GM23338 (cell line): ENCODE measurements around the gene TBC1D9B. TPM values are rescaled to one million over a fixed set of nuclear protein-coding genes. Genes with fewer than 3 reads are reported as not detected.

Experiments used
- ATAC-seq: fragments of 200-7000 bp; cut with Tn5 transposase; 3 replicates; pipeline ENCODE4 v1.9.1; 2020
- DNase-seq: peaks from one replicate; pipeline ENCODE4 v3.0.0-alpha.2; 2015; ENCODE audit warnings: low spot score
- H2AFZ ChIP-seq: fragments of 200-600 bp; sonication (generic); 2 replicates; pipeline ENCODE4 v1.8.0; 2016; ENCODE audit warnings: antibody characterized with exemption, mild to moderate bottlenecking, moderate library complexity
- H3F3A ChIP-seq: fragments of 200-600 bp; sonication (generic); replicated peaks from 2 replicates; pipeline ENCODE4 v1.8.0; 2017; ENCODE audit warnings: antibody characterized with exemption, mixed run types, low read depth
- H3K27ac ChIP-seq: fragments of 200-600 bp; sonication (generic); 2 replicates; pipeline ENCODE4 v1.6.1; 2016; ENCODE audit warnings: low read depth
- H3K27me3 ChIP-seq: fragments of 200-600 bp; sonication (generic); 2 replicates; pipeline ENCODE4 v1.8.0; 2016; ENCODE audit warnings: mild to moderate bottlenecking, mixed run types, moderate library complexity; ENCODE audit not compliant: insufficient read depth
- H3K36me3 ChIP-seq: fragments of 200-600 bp; sonication (generic); 2 replicates; pipeline ENCODE4 v1.8.0; 2016; ENCODE audit warnings: mild to moderate bottlenecking; ENCODE audit not compliant: insufficient read depth
- H3K4me1 ChIP-seq: fragments of 200-600 bp; sonication (generic); 2 replicates; pipeline ENCODE4 v1.8.0; 2016; ENCODE audit warnings: mild to moderate bottlenecking, moderate library complexity; ENCODE audit not compliant: insufficient read depth
- H3K4me2 ChIP-seq: fragments of 200-600 bp; sonication (generic); 2 replicates; pipeline ENCODE4 v1.7.1; 2017; ENCODE audit warnings: mixed run types
- H3K4me3 ChIP-seq: fragments of 200-600 bp; sonication (generic); 2 replicates; pipeline ENCODE4 v1.6.1; 2016; ENCODE audit warnings: mixed run types
- H3K79me2 ChIP-seq: fragments of 200-600 bp; sonication (generic); replicated peaks from 2 replicates; pipeline ENCODE4 v1.8.0; 2017; ENCODE audit warnings: mild to moderate bottlenecking; ENCODE audit not compliant: insufficient read depth
- H3K9me2 ChIP-seq: fragments of 200-600 bp; sonication (generic); 2 replicates; pipeline ENCODE4 v1.8.0; 2017; ENCODE audit not compliant: insufficient read depth
- H4K20me1 ChIP-seq: fragments of 200-600 bp; sonication (generic); replicated peaks from 2 replicates; pipeline ENCODE4 v1.8.0; 2017; ENCODE audit warnings: mild to moderate bottlenecking; ENCODE audit not compliant: insufficient read depth
- H3K27ac Mint-ChIP-seq: 2 replicates; pipeline ENCODE4 v1.8.0; 2020; ENCODE audit warnings: inconsistent platforms, mild to moderate bottlenecking, moderate library complexity, mixed read lengths
- H3K27me3 Mint-ChIP-seq: 3 replicates; pipeline ENCODE4 v1.8.0; 2022; ENCODE audit warnings: low read depth, mild to moderate bottlenecking, moderate library complexity, mixed read lengths, inconsistent platforms; ENCODE audit not compliant: insufficient read depth, poor library complexity
- H3K36me3 Mint-ChIP-seq: 3 replicates; pipeline ENCODE4 v1.8.0; 2021; ENCODE audit warnings: low read depth, mild to moderate bottlenecking, inconsistent platforms, moderate library complexity, mixed read lengths
- H3K4me1 Mint-ChIP-seq: 3 replicates; pipeline ENCODE4 v1.8.0; 2020; ENCODE audit warnings: mild to moderate bottlenecking, inconsistent platforms, mixed read lengths
- H3K4me3 Mint-ChIP-seq: 3 replicates; pipeline ENCODE4 v1.8.0; 2021; ENCODE audit warnings: moderate library complexity, mild to moderate bottlenecking, inconsistent platforms, mixed read lengths
- H3K9me3 Mint-ChIP-seq: 3 replicates; pipeline ENCODE4 v1.8.0; 2020; ENCODE audit warnings: moderate library complexity, mild to moderate bottlenecking, inconsistent platforms, mixed read lengths
- CREB1 ChIP-seq: fragments of 250-450 bp; sonication (Bioruptor Pico); IDR thresholded peaks from 2 replicates; pipeline ENCODE4 v1.5.0; 2020; ENCODE audit warnings: low read depth, mild to moderate bottlenecking, moderate library complexity
- EZH2 ChIP-seq: fragments of 200-600 bp; sonication (generic); IDR thresholded peaks from one replicate; pipeline ENCODE4 v1.8.0; 2017; ENCODE audit warnings: antibody characterized with exemption, mild to moderate bottlenecking, low read depth; ENCODE audit not compliant: unreplicated experiment
- EZH2phosphoT487 ChIP-seq: fragments of 200-600 bp; sonication (generic); IDR thresholded peaks from one replicate; pipeline ENCODE4 v1.8.1; 2018; ENCODE audit warnings: antibody characterized with exemption; ENCODE audit not compliant: unreplicated experiment
- JUNB ChIP-seq: IDR thresholded peaks from one replicate; pipeline ENCODE4 v1.6.1; 2016; ENCODE audit warnings: antibody characterized with exemption; ENCODE audit not compliant: unreplicated experiment
- NANOG ChIP-seq: IDR thresholded peaks from 2 replicates; pipeline ENCODE4 v1.6.1; 2016; ENCODE audit warnings: antibody characterized with exemption, borderline replicate concordance
- POLR2AphosphoS5 ChIP-seq: IDR thresholded peaks from 2 replicates; pipeline ENCODE4 v1.6.1; 2016; ENCODE audit warnings: antibody characterized with exemption, low read depth
- STAT1 ChIP-seq: IDR thresholded peaks from one replicate; pipeline ENCODE4 v1.6.1; 2016; ENCODE audit warnings: antibody characterized with exemption; ENCODE audit not compliant: unreplicated experiment
- ZNF114 ChIP-seq: fragments of 250-450 bp; sonication (Bioruptor Pico); IDR thresholded peaks from 2 replicates; pipeline ENCODE4 v1.5.0; 2020; ENCODE audit warnings: mild to moderate bottlenecking, moderate library complexity
- ZNF331 ChIP-seq: fragments of 250-450 bp; sonication (Bioruptor Pico); IDR thresholded peaks from 2 replicates; pipeline ENCODE4 v1.5.0; 2020; ENCODE audit warnings: low read depth, mild to moderate bottlenecking, moderate library complexity
- polyA plus RNA-seq: library from polyadenylated mRNA; unstranded; fragments of >200 nt; fragmentation: Nextera tagmentation; extraction: Ambion mirVana; gene quantifications from 2 replicates; pipeline ENCODE4 v1.2.1, GENCODE V29; 2016
- total RNA-seq: library from RNA; depleted of rRNA; stranded (reverse); fragments of >200 nt; shearing (Covaris generic); gene quantifications from 2 replicates; pipeline ENCODE4 v1.2.3, GENCODE V29; 2014
- TF ChIP-seq, protein P1 (sequence below): IDR thresholded peaks from one replicate; pipeline ENCODE4 v1.6.1; 2018; ENCODE audit warnings: antibody characterized with exemption; ENCODE audit not compliant: unreplicated experiment
- TF ChIP-seq, protein P2 (sequence below): IDR thresholded peaks from 2 replicates; pipeline ENCODE4 v1.6.1; 2016; ENCODE audit warnings: antibody characterized with exemption

Gene TBC1D9B
- total and polyA plus RNA-seq, 2 experiments from 2014 or later: 19.0 to 38.0 TPM

DNA sequence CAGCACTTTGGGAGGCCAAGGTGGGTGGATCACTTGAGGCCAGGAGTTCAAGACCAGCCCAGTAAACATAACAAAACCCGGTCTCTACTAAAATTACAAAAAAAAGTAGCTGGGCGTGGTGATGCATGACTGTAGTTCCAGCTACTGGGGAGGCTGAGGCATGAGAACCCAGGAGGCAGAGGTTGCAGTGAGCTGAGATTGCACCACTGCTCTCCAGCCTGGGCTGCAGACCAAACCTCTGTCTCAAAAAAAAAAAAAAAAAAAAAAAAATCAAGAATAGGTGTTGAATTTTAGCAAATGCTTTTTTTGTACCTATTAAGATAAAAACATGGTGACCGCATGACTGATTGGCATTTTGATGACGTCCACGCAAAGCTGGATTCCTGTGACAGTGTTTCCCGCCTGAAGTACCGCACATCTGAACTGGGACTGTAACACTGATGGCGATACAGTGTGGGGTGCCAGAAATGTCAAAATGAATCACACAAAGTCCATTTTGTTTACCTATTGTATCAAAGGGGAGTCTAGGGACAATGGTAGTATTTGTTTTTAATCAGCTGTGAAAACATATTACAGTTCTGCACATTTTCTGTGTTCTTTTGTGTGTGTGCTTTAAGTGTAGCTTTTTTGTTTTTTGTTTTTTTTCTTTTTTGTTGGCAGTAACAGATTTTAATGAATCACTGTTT, 23.2 kb upstream of the TBC1D9B start (continued):
- TF ChIP-seq, protein P1, sequence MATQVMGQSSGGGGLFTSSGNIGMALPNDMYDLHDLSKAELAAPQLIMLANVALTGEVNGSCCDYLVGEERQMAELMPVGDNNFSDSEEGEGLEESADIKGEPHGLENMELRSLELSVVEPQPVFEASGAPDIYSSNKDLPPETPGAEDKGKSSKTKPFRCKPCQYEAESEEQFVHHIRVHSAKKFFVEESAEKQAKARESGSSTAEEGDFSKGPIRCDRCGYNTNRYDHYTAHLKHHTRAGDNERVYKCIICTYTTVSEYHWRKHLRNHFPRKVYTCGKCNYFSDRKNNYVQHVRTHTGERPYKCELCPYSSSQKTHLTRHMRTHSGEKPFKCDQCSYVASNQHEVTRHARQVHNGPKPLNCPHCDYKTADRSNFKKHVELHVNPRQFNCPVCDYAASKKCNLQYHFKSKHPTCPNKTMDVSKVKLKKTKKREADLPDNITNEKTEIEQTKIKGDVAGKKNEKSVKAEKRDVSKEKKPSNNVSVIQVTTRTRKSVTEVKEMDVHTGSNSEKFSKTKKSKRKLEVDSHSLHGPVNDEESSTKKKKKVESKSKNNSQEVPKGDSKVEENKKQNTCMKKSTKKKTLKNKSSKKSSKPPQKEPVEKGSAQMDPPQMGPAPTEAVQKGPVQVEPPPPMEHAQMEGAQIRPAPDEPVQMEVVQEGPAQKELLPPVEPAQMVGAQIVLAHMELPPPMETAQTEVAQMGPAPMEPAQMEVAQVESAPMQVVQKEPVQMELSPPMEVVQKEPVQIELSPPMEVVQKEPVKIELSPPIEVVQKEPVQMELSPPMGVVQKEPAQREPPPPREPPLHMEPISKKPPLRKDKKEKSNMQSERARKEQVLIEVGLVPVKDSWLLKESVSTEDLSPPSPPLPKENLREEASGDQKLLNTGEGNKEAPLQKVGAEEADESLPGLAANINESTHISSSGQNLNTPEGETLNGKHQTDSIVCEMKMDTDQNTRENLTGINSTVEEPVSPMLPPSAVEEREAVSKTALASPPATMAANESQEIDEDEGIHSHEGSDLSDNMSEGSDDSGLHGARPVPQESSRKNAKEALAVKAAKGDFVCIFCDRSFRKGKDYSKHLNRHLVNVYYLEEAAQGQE: no peak
- no peak for TF ChIP-seq NANOG
- TF ChIP-seq CREB1 (CRISPR knock-in tag): no peak

DNA sequence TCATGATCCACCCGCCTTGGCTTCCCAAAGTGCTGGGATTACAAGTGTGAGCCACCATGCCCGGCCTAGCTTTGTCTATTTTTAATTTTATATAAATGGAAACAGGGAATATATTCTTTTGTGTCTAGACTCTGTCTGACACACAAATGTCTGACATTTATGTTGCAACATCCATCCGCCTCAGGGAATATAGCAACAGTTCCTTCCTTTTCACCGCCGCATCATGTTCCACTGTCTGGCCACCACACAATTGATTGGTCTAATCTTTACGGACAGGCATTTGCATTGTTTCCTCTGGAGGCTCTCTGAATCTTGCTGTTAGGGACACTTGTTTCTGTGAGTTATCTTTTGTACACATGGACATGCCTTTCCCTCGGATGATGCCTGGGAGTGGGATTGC, 20.1 kb upstream of the TBC1D9B start:
- Histone ChIP-seq H3K36me3 (no peaks in the 10 kb centered on the region), H3K27ac (no peak overlapping the region), H3K4me3 (no peak overlapping the region), H3K27me3 (no peaks in the 10 kb centered on the region), H3F3A (no peaks in the 10 kb centered on the region), H4K20me1 (no peaks in the 10 kb centered on the region), H3K79me2 (no peaks in the 10 kb centered on the region), H3K4me1 (peaks cover 4% of the 10 kb centered on the region), H3K9me2 (no peaks in the 10 kb centered on the region), H2AFZ (no peak overlapping the region), H3K4me2 (no peak overlapping the region)
- Mint-ChIP-seq H3K9me3 (peaks cover 3% of the 10 kb centered on the region; the same call in 1 of the 3 replicates), H3K4me1 (peaks cover 6% of the 10 kb centered on the region), H3K27me3 (peaks cover 8% of the 10 kb centered on the region), H3K36me3 (no peaks in the 10 kb centered on the region; the same call in 2 of the 3 replicates), H3K27ac (no peak overlapping the region), H3K4me3 (no peak overlapping the region)
- TF ChIP-seq ZNF114 (CRISPR knock-in tag): no peak
- TF ChIP-seq JUNB: no peak
- TF ChIP-seq, protein P2, sequence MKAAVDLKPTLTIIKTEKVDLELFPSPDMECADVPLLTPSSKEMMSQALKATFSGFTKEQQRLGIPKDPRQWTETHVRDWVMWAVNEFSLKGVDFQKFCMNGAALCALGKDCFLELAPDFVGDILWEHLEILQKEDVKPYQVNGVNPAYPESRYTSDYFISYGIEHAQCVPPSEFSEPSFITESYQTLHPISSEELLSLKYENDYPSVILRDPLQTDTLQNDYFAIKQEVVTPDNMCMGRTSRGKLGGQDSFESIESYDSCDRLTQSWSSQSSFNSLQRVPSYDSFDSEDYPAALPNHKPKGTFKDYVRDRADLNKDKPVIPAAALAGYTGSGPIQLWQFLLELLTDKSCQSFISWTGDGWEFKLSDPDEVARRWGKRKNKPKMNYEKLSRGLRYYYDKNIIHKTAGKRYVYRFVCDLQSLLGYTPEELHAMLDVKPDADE: no peak
- TF ChIP-seq POLR2AphosphoS5: no peak
- TF ChIP-seq STAT1: no peak
- TF ChIP-seq EZH2phosphoT487: no peak
- TF ChIP-seq ZNF331: no peak
- TF ChIP-seq CREB1 (CRISPR knock-in tag): no peak
- TF ChIP-seq EZH2: no peak
- no peak for DNase-seq
- ATAC-seq: no peak
